Measurements from ENCODE around the gene HUNK.

- TF ChIP-seq POLR2A (IDR thresholded peaks at IDR 0.05) = no peak
- TF ChIP-seq, protein P1, sequence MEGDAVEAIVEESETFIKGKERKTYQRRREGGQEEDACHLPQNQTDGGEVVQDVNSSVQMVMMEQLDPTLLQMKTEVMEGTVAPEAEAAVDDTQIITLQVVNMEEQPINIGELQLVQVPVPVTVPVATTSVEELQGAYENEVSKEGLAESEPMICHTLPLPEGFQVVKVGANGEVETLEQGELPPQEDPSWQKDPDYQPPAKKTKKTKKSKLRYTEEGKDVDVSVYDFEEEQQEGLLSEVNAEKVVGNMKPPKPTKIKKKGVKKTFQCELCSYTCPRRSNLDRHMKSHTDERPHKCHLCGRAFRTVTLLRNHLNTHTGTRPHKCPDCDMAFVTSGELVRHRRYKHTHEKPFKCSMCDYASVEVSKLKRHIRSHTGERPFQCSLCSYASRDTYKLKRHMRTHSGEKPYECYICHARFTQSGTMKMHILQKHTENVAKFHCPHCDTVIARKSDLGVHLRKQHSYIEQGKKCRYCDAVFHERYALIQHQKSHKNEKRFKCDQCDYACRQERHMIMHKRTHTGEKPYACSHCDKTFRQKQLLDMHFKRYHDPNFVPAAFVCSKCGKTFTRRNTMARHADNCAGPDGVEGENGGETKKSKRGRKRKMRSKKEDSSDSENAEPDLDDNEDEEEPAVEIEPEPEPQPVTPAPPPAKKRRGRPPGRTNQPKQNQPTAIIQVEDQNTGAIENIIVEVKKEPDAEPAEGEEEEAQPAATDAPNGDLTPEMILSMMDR (IDR thresholded peaks at IDR 0.05) = no peak
These were observed 73.4 kb downstream of the HUNK start for GRCh38 chr21:31946231-31946630.
